Measurements from ENCODE around the gene RHOB.

Gene RHOB

DNA sequence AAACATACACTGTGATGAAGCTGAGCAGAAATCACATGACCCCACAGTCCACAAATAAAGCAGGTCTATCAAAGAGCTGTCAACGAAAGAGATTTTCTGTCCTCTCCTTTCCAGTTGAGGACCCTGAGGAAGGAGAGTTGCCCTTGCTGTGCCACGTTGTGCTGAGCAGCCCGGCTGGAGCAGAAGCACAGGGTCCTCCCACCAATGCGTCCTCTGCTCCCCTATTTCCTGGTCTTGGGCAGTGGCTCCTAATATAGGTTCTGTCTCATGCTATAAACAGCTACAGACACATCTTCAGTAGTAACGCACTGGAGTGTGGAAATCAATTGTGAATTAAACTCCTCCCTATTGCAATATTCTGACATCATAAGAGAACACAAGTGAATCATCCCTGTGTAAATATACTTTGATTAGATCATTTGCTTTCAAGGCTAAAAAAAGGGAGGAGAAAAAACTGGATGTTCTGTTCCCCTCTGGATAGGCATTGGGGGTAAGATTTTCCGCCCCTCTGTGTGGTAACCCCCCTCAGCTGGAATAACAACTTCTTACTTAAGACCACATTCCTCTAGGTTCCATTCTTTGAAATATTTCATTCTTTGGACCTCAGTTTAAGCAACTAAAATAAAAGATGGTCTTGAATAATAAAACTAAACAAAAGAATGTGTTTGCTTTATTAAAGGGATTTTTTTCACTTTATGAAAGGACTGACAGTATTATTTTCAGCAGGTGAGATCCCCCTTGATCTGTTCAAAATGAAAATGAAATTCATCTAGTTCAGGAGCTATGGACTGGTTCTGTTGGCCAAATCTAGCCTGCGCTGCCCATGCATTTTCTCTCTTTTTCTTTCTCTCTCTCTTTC is 8.3 kb upstream of the RHOB start:
- DNase-seq (ENCODE audit: low read depth): no peak

DNA sequence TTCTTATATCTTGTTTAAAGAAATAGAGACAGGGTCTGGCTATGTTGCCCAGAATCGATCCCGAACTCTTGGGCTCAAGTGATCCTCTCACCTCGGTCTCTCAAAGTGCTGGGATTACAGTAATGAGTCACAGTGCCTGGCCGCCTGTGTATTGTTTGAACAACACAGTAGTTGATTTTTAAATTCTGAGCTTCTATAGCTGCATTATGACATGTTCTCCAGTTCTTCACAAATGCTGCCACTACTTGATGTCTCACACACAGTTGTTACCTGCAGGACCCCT is 7.7 kb upstream of the RHOB start:
- DNase-seq (ENCODE audit: low read depth): no peak

DNA sequence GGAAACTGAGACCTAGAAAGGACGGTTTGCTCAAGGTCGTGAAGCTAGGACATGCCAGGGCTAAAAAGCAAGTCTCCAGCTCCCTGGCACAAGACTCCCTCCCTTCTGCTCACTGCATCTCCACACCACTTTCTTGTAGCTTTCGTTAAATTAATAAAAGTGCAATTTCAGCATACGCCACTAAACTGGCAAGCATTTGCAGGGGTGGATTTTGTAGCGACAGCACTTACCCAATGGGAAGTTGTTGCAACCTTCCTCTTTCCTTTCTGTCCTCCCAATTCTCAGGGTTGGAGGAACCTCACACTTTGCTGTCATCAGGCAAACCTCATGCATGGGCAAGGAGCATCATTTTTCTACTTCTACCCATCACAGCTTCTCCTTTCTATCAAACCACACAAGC is 7.4 kb upstream of the RHOB start:
- no peak for DNase-seq (ENCODE audit: low read depth)

- no peak for DNase-seq (ENCODE audit: low read depth)
Observed at GRCh38 chr2:20440001-20440560, 6.8 kb upstream of the RHOB start.

DNA sequence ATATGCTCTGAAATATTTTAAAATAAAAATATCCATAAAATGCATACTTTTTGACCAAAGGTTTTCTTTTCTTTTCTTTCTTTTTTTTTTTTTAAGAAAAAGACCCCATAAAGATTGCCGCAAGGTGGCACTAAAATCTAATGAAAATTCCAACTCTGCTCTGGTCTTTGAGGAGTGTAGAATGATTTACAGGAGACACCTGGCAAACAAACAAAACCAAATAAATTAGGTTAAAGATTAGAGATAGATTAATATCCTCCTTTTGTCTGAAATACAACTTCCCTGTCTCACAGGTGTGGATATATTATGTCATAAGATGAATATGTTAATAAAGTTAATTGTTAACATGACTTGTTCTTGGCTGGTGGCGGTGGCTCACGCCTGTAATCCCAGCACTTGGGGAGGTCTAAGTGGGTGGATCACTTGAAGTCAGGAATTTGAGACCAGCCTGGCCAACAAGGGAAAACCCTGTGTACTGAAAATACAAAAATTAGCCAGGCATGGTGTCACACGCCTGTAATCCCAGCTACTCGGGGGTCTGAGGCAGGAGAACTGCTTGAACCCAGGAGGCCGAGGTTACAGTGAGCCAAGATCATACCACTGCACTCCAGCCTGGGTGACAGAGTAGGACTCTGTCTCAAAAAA is 3.5 kb upstream of the RHOB start:
- no peak for DNase-seq (ENCODE audit: low read depth)

DNA sequence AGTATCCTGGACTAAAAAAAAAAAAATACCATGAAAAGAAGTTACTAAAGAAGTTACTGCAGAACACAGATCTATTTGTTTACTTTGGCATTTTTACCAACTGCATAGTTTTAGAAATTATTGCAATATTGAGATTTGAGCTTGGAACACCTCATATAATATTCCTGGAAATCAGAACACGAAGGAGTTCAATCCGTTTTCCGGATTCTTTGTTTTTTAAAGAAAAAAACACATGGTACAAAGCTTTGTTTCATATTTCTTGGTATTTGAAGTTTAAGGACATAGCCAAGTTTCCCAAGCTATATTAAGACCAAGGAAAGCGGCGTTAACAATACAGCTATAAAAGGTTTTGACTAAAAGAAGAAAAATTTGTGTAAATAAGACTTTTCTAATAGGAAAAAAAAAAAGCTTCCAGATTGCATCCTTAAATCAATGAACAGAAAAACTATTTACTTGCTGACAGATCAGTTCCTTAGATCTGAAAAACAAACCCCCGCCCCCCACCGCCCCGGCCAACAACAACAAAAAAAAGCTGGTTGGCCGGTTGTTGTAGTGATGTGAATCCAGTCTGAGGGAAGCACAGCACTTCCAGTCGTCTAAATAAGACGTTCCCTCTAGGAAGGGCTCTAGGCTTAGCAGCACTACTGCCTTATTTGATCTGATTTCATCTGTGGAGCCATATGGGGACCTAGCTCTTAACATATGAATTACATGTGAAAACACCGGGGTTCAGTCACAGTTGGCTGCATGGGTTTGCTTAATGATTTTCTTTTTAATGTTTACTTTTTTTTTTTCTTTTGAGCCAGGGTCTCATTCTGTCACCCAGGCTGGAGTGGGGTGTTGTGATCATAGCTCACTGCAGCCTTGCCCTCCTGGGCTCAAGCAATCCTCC is 2.5 kb upstream of the RHOB start:
- DNase-seq (ENCODE audit: low read depth): no peak

DNA sequence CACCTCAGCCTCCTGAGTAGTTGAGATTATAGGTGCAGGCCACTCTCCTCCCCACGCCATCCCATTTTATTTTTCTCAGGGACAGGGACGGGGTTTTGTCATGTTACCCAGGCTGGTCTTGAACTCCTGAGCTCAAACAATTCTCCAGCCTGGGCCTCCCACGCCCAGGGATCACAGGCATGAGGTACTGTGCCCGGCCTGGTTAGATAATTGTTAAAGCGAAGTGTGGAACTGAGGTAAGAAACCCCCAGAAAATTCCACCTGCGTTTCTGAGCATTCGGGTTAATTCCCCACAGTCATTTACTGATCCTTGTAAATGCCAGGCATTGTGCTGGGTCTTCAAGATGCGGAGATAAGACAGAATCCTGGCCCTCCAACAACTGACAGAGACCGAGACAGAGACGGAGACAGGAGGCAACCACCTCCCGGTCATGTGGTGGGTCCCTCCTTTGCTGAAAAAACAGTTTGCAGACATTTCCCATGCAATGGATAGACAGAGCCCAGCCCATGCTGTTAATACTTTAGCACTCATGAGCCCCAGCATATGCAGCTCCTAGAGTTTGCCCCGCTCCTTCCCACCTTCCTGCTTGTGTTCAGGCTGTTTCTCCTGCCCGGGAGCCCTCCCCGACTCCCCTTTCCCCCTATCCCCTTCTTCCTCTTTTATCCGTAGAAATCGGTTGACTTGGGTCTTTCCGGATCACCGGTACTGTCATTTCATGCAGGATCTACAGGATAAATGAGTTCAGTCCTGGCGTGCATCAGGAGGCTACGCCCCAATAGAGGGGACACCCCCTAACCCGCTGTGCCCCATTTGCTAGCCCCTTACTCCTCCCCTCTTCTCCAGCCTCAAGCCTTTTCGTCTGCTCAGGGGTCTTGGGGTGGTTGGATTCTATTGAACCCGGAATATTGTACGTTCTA is 1.6 kb upstream of the RHOB start:
- no peak for DNase-seq (ENCODE audit: low read depth)

DNA sequence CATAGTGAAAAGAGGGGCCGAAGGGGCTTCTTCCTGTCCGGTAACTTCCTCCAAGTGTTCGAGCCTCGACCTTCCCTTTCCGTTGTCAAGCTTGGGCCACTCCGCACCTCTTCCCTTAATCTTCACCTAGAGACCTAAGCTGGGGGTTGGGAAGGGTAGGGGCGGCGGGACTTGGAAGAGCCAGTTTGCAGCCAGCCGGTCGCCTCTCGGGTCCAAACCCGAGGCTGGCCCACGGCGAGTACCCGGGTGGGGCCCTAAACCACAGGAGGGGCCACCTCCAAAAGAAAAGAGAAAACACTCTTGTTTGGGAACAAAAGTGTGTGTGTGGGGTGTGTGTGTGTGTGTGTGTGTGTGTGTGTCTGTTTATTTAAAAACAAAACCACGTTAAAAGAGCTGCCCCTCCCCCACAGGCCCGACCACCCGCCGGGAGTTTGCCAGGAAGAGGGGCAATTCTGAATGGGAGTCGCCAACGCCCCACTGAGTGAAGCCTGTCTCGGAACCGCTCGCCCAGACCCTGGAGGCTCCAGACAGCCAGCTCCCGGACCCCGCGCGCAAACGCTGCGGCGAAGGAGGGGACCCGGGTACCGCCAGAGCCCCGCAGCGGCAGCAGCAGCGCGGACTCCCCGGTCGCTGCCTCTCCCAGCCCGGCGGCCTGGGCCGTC is 488 bp upstream of the RHOB start:
- no peak for DNase-seq (ENCODE audit: low read depth)

- no peak for DNase-seq (ENCODE audit: low read depth)
Observed at GRCh38 chr2:20447437-20448245, 767 bp downstream of the RHOB start.

DNA sequence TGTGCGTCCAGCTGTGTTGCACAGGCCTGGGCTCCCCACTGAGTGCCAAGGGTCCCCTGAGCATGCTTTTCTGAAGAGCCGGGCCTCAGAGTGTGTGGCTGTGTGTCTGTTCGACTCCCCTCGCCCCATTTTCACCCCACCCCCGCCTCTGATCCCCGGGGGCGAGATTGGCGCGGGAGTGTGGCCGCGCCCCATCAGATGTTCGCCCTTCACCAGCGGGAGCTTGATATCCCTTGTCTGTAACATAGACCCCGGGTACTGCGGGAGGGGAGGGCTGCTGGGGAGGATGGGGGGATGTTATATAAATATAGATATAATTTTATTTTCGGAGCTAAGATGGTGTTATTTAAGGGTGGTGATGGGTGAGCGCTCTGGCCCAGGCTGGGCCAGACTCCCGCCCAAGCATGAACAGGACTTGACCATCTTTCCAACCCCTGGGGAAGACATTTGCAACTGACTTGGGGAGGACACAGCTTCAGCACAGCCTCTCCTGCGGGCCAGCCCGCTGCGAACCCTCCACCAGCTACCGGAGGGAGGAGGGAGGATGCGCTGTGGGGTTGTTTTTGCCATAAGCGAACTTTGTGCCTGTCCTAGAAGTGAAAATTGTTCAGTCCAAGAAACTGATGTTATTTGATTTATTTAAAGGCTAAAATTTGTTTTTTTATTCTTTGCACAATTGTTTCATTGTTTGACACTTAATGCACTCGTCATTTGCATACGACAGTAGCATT is 1.5 kb downstream of the RHOB start:
- DNase-seq (ENCODE audit: low read depth): no peak

DNA sequence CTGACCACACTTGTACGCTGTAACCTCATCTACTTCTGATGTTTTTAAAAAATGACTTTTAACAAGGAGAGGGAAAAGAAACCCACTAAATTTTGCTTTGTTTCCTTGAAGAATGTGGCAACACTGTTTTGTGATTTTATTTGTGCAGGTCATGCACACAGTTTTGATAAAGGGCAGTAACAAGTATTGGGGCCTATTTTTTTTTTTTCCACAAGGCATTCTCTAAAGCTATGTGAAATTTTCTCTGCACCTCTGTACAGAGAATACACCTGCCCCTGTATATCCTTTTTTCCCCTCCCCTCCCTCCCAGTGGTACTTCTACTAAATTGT is 2.1 kb downstream of the RHOB start:
- DNase-seq (ENCODE audit: low read depth): no peak

DNA sequence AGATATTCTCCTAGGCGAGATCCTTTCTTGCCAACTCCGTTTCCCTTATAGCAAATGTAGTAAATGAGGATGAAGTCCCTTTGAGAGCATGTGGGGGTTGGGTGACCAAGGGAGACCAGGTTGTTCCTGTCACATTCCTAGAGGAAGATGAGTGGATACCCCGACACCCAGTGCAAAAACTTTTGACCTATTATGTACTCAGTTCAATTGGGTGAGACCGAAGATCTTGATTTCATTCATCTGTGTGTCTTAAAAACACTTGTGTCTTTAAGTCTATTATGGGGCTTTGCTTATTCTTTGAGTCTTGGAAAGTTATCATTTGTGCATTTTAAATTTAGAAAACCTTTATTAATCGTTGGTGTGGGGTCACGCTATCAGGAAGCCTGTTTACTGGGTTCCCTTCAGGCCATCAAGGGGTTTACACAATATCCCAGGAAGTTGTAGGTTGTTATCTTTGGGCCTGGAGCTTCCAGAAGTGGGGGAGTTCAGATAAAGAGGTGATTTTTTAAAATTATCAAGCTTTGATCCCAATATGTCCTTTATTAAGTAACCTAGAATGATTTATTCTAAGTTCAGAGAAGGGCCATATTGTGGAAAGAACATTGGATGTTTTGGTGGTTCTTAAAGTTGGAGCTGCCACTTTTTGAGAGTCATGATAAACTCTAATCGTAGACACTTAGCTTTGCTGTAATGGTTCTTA is 2.8 kb downstream of the RHOB start:
- DNase-seq (ENCODE audit: low read depth): no peak

DNA sequence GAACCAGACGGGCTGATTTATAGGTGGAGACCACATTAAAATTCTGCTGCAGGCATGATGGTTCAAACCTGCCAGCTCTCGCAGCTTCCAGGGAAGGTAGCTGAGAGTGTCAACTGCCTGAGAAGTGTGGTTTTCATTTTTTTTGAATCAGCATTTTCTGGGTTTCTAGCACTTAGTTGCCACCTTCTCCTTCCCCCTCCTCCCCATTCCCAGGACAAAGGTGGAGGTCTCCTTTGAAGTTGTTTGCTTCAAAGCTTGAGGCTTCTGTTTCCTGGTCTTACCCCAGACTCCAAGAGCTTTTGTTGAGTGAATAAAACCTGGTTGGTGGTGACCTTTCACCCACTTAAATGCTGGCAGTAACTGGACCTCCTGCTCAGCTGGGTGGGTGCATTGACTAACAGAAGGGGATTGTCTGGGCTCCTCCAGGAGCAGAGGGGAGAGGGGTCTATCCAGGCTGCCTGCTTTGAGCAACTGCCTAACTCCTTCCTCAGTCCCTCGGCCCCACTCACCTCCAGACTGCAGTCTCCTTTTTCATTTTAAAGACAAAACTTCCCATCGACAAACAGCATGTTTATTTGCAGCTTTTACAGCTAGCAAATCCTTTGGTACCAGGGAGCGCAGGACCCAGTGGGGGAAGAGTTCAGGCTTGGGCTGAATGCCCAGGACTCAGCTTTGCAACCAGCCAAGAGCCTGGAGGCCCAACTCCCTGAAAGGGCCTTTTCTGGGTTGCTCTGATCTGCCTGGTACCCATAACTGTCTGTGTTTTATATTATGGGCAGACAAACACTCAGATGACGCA is 3.5 kb downstream of the RHOB start:
- peak; percentile 84 for DNase-seq (ENCODE audit: low read depth)

DNA sequence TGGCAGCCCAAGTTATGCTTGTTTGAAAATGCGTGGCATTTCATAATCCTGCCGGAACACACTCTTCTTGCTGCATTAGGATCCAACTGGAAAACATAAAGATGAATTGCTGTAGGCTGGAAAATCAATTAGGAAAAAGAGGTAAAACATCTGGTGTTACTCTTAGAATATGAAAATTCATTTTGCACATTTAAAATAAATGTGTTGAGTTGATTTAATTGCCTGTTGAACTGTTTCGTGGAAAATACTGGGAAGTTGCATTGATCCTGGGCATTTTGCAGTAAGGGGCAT is 4.1 kb downstream of the RHOB start:
- DNase-seq (ENCODE audit: low read depth): no peak

GRCh38 chr2:20451341-20451740 is 4.5 kb downstream of the RHOB start:
- DNase-seq (ENCODE audit: low read depth): no peak

GRCh38 chr2:20451761-20452499 is 5.1 kb downstream of the RHOB start:
- no peak for DNase-seq (ENCODE audit: low read depth)

DNA sequence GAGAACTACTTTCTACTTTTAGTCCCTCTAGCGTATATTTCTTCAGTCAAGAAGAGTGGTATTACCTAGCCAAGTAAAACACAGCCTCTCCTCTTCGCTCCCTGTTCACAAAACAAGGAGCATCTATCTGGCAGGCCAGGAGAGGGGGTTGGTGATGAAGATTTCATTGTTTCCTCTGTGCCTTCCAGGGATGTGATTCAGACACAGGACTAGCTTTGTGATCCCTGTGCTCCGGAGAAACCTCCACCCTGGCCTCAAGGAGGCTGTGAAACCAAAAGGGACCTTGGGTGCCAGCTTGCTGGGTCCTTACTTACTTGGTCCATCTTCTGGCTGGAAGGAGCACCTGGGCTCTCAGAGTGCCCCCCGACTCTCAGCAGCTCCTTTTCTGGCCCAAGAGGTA is 5.7 kb downstream of the RHOB start:
- no peak for DNase-seq (ENCODE audit: low read depth)

GRCh38 chr2:20453087-20453486 is 6.2 kb downstream of the RHOB start:
- DNase-seq (ENCODE audit: low read depth): no peak
